ENCODE results near the gene SDK2.
A peak's percentile ranks its signal among the peaks of the same experiment; 100 is the strongest.

- TF ChIP-seq ZBTB33 (IDR thresholded peaks at IDR 0.05; ENCODE audit: borderline replicate concordance, low read depth) (no peak), CTCF (IDR thresholded peaks at IDR 0.05) (peak; percentile 26), EP300 (IDR thresholded peaks at IDR 0.05; ENCODE audit: borderline replicate concordance in 1 of 2, low read depth in 1 of 2, low read length in 1 of 2) (no peak), NRF1 (IDR thresholded peaks at IDR 0.05; ENCODE audit: low read depth, low read length) (no peak), PBX3 (IDR thresholded peaks at IDR 0.05) (no peak)
Observed at GRCh38 chr17:73342541-73343167, 301.6 kb downstream of the SDK2 start.
